Measurements from ENCODE around the gene SERPINA10. TPM values are rescaled to one million over a fixed set of nuclear protein-coding genes. Genes with fewer than 3 reads are reported as not detected.

The SERPINA10 gene
- total and polyA plus RNA-seq, 2 of the 13 experiments (the other 11 are each of a cell fraction or from before 2014, with no cell fraction given), result 20.1 to 20.2 TPM

DNA sequence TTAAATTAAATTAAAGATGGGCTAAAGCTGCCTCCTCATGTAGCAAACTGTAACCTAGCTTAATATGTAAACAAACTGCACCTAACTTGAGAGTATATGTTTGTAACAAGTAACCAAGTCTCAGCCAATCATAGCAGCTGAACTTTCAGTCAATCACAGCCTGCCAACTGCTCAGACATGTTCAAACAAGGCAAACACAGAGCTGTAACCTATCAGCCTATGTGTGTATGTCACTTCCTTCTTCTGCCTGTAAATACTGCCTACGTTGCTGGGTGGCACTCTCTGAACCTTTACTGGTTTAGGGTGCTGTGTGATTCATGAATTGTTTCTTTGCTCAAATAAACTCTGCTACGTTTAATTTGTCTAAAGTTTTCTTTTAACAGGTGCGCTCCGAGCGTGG is 27.2 kb upstream of the SERPINA10 start (continued):
- TF ChIP-seq YEATS2 (CRISPR knock-in tag; IDR thresholded peaks at IDR 0.05; ENCODE audit: borderline replicate concordance) (peak; percentile 17; the same call in 1 of the 2 replicates), MTA3 (CRISPR knock-in tag; IDR thresholded peaks at IDR 0.05) (no peak), ZNF709 (CRISPR knock-in tag; IDR thresholded peaks at IDR 0.05) (no peak), GTF3A (CRISPR knock-in tag; conservative IDR thresholded peaks at IDR 0.05) (no peak), NFATC3 (CRISPR knock-in tag; IDR thresholded peaks at IDR 0.05) (no peak), SALL2 (CRISPR knock-in tag; IDR thresholded peaks at IDR 0.05) (no peak), ATRX (CRISPR knock-in tag; IDR thresholded peaks at IDR 0.05; ENCODE audit: borderline replicate concordance) (no peak), GATAD2A (CRISPR knock-in tag; IDR thresholded peaks at IDR 0.05) (peak; percentile 58), HOXA5 (CRISPR knock-in tag; IDR thresholded peaks at IDR 0.05) (no peak), ZNF605 (CRISPR knock-in tag; IDR thresholded peaks at IDR 0.05) (no peak), ZNF326 (CRISPR knock-in tag; IDR thresholded peaks at IDR 0.05; ENCODE audit: borderline replicate concordance) (no peak), TCF12 (IDR thresholded peaks at IDR 0.05) (no peak), TCF12 (CRISPR knock-in tag; IDR thresholded peaks at IDR 0.05) (no peak), NFE2L1 (CRISPR knock-in tag; IDR thresholded peaks at IDR 0.05; ENCODE audit: borderline replicate concordance) (no peak)
- TF ChIP-seq, protein P1, sequence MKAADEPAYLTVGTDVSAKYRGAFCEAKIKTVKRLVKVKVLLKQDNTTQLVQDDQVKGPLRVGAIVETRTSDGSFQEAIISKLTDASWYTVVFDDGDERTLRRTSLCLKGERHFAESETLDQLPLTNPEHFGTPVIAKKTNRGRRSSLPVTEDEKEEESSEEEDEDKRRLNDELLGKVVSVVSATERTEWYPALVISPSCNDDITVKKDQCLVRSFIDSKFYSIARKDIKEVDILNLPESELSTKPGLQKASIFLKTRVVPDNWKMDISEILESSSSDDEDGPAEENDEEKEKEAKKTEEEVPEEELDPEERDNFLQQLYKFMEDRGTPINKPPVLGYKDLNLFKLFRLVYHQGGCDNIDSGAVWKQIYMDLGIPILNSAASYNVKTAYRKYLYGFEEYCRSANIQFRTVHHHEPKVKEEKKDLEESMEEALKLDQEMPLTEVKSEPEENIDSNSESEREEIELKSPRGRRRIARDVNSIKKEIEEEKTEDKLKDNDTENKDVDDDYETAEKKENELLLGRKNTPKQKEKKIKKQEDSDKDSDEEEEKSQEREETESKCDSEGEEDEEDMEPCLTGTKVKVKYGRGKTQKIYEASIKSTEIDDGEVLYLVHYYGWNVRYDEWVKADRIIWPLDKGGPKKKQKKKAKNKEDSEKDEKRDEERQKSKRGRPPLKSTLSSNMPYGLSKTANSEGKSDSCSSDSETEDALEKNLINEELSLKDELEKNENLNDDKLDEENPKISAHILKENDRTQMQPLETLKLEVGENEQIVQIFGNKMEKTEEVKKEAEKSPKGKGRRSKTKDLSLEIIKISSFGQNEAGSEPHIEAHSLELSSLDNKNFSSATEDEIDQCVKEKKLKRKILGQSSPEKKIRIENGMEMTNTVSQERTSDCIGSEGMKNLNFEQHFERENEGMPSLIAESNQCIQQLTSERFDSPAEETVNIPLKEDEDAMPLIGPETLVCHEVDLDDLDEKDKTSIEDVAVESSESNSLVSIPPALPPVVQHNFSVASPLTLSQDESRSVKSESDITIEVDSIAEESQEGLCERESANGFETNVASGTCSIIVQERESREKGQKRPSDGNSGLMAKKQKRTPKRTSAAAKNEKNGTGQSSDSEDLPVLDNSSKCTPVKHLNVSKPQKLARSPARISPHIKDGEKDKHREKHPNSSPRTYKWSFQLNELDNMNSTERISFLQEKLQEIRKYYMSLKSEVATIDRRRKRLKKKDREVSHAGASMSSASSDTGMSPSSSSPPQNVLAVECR (CRISPR knock-in tag; IDR thresholded peaks at IDR 0.05; ENCODE audit: borderline replicate concordance), result no peak; the same call in 1 of the 2 replicates
- TF ChIP-seq, protein P2, sequence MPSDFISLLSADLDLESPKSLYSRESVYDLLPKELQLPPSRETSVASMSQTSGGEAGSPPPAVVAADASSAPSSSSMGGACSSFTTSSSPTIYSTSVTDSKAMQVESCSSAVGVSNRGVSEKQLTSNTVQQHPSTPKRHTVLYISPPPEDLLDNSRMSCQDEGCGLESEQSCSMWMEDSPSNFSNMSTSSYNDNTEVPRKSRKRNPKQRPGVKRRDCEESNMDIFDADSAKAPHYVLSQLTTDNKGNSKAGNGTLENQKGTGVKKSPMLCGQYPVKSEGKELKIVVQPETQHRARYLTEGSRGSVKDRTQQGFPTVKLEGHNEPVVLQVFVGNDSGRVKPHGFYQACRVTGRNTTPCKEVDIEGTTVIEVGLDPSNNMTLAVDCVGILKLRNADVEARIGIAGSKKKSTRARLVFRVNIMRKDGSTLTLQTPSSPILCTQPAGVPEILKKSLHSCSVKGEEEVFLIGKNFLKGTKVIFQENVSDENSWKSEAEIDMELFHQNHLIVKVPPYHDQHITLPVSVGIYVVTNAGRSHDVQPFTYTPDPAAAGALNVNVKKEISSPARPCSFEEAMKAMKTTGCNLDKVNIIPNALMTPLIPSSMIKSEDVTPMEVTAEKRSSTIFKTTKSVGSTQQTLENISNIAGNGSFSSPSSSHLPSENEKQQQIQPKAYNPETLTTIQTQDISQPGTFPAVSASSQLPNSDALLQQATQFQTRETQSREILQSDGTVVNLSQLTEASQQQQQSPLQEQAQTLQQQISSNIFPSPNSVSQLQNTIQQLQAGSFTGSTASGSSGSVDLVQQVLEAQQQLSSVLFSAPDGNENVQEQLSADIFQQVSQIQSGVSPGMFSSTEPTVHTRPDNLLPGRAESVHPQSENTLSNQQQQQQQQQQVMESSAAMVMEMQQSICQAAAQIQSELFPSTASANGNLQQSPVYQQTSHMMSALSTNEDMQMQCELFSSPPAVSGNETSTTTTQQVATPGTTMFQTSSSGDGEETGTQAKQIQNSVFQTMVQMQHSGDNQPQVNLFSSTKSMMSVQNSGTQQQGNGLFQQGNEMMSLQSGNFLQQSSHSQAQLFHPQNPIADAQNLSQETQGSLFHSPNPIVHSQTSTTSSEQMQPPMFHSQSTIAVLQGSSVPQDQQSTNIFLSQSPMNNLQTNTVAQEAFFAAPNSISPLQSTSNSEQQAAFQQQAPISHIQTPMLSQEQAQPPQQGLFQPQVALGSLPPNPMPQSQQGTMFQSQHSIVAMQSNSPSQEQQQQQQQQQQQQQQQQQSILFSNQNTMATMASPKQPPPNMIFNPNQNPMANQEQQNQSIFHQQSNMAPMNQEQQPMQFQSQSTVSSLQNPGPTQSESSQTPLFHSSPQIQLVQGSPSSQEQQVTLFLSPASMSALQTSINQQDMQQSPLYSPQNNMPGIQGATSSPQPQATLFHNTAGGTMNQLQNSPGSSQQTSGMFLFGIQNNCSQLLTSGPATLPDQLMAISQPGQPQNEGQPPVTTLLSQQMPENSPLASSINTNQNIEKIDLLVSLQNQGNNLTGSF (CRISPR knock-in tag; IDR thresholded peaks at IDR 0.05), result no peak
- TF ChIP-seq, protein P3, sequence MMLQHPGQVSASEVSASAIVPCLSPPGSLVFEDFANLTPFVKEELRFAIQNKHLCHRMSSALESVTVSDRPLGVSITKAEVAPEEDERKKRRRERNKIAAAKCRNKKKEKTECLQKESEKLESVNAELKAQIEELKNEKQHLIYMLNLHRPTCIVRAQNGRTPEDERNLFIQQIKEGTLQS (CRISPR knock-in tag; IDR thresholded peaks at IDR 0.05), result no peak
- TF ChIP-seq, protein P4, sequence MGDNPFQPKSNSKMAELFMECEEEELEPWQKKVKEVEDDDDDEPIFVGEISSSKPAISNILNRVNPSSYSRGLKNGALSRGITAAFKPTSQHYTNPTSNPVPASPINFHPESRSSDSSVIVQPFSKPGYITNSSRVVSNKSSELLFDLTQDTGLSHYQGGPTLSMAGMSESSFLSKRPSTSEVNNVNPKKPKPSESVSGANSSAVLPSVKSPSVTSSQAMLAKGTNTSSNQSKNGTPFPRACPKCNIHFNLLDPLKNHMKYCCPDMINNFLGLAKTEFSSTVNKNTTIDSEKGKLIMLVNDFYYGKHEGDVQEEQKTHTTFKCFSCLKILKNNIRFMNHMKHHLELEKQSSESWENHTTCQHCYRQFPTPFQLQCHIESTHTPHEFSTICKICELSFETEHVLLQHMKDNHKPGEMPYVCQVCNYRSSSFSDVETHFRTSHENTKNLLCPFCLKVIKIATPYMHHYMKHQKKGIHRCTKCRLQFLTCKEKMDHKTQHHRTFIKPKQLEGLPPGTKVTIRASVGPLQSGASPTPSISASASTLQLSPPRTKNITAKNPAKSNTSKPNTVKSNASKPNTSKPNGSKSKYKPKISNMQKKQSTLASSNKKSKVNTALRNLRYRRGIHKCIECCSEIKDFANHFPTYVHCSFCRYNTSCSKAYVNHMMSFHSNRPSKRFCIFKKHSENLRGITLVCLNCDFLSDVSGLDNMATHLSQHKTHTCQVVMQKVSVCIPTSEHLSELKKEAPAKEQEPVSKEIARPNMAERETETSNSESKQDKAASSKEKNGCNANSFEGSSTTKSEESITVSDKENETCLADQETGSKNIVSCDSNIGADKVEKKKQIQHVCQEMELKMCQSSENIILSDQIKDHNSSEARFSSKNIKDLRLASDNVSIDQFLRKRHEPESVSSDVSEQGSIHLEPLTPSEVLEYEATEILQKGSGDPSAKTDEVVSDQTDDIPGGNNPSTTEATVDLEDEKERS (CRISPR knock-in tag; IDR thresholded peaks at IDR 0.05), result no peak

Measured in HepG2 (cell line).